Testis (tissue), 2 donors: ENCODE results near the gene SNED1.

ENCODE experiments used
- CTCF ChIP-seq, 3 experiments: fragments of 450-650 bp in 2 of 3; fragments of 200-600 bp in 1 of 3; sonication (generic) in 1 of 3; IDR thresholded peaks; one replicate each; pipeline ENCODE4 v1.5.1; 2016 to 2019; ENCODE audit warnings: antibody characterized with exemption in 3 of 3, mild to moderate bottlenecking in 2 of 3, moderate library complexity in 1 of 3
- POLR2A ChIP-seq: fragments of 450-650 bp; IDR thresholded peaks from one replicate; pipeline ENCODE4 v1.6.1; 2017; ENCODE audit warnings: antibody characterized with exemption, mild to moderate bottlenecking, moderate library complexity

- no peak for TF ChIP-seq CTCF (IDR thresholded peaks at IDR 0.05)
- TF ChIP-seq POLR2A: no peak
Observed at GRCh38 chr2:241130316-241130715, 131.9 kb downstream of the SNED1 start.
